Brain pericyte (primary cell): ENCODE measurements around the gene DNASE2.

Source experiments
- DNase-seq: peaks from one replicate; pipeline ENCODE4 v3.0.0-alpha.2; 2012; ENCODE audit warnings: low read depth, low spot score

Gene DNASE2

GRCh38 chr19:12834566-12834943 is 46.7 kb downstream of the DNASE2 start, which contains the start of gene RTBDN:
RTBDN (minus strand) TSS chr19:12834579; CDS start chr19:12829979, 4,600 bp downstream.
- no peak for DNase-seq

- DNase-seq, result no peak
These were observed 47.3 kb downstream of the DNASE2 start for GRCh38 chr19:12833738-12834565.

DNA sequence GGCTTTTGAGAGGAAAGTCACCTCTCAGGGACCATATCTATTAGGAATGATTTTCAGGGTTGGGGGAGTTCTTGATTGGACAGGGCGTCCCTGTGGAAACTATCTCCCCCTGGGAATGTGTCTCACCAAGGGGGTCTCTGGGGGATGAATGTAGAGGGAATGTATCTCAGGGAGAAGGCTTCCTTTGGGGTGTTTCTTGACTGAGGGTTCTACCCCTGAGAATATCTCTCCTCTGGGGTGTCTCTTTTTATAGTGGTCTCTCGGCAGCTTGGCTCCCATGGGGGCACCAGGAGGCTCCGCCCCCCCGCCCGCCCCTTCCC is 47.9 kb downstream of the DNASE2 start:
- DNase-seq, result no peak

DNA sequence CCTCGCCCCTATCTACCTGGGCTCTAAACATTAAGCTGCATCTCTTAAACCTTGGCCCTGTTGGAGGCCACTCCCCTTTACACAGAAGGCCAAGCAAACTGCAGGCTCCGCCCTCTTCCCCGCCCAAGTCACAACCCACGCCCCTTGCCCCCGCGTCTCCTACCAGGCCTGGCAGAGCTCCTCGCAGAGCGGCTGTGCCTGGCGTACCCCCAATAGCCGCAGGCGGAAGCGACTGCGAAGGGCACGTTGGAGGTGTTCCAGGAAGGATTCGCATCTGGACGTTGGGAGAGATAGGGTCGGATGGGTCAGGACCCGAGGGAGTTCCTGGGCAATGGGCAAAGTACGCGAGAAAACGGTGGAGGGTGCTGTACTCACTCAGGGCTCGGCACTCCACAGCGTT is 52.8 kb downstream of the DNASE2 start:
- DNase-seq, result no peak

DNA sequence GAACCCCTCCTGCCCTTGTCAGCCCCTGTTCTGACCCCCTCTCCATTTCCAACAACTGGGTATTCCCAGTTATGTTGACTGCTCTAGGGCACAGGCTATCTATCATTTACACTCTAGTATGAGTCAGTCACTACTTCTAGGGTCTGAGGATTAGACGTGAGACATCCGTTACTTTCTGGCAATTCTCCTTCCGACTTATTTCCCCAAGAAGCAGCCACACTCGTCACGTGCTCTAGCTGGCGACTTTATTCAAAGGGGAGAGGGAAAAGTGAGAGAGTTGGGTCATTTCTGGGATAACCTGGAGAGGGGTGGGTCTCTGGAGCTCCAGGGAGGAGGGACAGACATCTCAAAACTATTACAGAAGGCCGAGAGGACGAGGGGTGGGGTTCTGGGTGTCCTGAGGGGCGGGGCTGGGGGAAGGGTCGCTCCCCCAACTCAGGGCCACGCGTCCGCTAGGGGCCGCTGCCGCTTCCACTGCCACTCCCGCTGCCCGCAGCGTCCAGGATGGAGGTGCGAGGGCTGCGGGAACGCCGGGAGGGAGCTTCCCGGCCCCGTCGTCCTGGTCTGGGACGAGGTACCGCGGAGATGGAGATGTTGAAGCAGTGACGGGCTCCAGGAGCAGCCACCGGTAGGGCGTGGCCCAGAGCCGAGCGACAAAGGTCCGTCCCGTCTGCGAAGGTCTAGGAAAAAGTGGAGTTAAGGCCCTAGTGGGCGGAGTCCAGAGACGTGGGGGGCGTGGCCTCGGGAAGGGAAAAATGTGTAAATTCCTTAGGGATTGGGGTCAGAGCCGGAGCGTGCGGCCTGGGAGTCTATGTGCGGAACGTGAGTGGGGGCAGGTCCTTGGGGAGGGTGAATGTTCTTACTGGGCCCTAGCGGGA is 55.8 kb downstream of the DNASE2 start:
- DNase-seq, result no peak
